LNCAP (cell line): ENCODE measurements around the gene C1S.
A peak's percentile ranks its signal among the peaks of the same experiment; 100 is the strongest.

Experiments
- TF ChIP-seq, protein P1 (sequence below): fragments of 450-650 bp; IDR thresholded peaks from 2 replicates; pipeline ENCODE4 v1.5.1; 2017; ENCODE audit warnings: mild to moderate bottlenecking

The C1S gene

DNA sequence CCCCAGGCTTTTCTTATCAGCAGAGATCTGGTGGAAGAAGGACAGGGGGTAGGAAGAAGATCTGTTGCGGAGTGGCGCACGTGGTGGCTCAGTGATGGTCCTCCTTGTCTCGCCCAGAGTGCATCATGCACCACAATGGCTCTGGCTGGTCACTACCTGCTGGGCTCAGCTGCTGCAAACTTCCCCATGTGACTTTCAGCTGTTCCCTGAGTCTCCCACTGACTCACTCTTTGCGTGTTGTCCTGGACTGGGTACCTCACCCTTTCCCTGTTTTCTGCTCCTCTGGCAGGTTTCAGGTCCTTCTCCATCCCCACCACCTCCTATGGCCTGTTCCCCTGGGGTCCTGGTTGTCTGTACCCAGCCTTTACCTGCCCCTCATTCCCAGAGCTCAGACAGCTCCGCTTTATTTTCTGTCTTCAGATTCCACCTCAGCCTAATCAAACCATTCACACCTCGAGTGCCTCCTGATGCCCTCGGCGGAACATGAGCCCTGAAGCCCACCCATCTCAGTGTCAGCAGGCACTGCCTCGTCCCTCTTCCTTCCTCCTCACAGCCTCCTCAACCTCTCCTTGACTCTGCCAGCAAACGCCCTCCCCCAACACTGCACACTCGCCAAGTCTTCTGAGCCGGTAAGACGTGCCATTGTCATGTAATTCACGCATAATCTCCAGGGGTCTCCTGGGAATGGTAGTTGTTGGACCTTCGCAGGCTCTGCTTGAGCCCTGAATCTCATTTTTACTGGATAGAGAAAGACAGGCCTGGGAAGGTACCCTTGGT, 29.9 kb downstream of the C1S start:
- TF ChIP-seq, protein P1, sequence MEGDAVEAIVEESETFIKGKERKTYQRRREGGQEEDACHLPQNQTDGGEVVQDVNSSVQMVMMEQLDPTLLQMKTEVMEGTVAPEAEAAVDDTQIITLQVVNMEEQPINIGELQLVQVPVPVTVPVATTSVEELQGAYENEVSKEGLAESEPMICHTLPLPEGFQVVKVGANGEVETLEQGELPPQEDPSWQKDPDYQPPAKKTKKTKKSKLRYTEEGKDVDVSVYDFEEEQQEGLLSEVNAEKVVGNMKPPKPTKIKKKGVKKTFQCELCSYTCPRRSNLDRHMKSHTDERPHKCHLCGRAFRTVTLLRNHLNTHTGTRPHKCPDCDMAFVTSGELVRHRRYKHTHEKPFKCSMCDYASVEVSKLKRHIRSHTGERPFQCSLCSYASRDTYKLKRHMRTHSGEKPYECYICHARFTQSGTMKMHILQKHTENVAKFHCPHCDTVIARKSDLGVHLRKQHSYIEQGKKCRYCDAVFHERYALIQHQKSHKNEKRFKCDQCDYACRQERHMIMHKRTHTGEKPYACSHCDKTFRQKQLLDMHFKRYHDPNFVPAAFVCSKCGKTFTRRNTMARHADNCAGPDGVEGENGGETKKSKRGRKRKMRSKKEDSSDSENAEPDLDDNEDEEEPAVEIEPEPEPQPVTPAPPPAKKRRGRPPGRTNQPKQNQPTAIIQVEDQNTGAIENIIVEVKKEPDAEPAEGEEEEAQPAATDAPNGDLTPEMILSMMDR: no peak

DNA sequence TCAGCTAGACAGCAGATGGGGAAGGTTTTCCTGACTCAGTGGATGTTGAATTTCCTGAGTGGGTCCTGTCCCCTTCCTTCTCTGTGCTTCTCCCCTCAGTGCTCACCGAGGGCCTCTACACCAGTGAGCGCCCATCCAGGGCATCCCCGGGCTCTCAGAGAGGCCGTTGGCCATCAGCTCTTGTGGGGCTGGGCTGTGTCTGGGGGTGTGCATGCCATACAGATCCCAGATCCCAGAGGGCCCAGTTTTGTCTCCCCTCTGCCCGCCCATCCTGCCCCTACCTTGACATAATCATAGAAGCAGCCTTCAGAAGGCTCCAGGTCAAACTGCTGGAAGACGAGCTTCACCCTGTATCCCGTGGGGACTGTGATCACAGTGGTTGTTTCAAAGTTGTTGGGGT, 30.7 kb downstream of the C1S start:
- TF ChIP-seq, protein P1: no peak

DNA sequence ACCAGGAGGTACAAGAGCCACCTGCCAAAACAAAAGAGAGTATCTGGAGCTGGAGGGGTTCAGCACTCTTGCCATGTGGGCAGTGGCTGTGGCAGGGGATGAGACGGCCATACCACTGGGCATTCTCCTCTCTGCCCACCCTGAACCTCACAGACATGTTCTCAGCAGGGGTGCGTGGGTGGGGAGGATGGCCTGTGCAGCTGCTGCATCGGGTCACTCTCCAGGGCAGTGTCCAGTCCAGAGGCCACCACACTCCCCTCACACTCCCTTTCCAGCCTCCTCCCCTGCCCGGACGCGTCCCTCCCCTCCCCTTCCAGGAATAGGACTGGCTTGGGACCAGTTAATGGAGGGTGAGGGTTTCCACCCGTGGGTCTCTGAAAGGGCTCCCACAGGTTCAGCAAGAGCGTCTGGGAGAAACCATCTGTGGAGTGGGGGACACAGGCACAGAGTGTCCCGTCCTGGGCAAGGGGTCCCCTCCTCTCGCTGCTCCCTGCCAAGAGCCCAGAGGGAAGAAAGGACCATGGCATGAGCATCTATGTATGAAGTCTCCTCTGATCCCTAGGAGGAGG, 31.2 kb downstream of the C1S start:
- TF ChIP-seq, protein P1: no peak

DNA sequence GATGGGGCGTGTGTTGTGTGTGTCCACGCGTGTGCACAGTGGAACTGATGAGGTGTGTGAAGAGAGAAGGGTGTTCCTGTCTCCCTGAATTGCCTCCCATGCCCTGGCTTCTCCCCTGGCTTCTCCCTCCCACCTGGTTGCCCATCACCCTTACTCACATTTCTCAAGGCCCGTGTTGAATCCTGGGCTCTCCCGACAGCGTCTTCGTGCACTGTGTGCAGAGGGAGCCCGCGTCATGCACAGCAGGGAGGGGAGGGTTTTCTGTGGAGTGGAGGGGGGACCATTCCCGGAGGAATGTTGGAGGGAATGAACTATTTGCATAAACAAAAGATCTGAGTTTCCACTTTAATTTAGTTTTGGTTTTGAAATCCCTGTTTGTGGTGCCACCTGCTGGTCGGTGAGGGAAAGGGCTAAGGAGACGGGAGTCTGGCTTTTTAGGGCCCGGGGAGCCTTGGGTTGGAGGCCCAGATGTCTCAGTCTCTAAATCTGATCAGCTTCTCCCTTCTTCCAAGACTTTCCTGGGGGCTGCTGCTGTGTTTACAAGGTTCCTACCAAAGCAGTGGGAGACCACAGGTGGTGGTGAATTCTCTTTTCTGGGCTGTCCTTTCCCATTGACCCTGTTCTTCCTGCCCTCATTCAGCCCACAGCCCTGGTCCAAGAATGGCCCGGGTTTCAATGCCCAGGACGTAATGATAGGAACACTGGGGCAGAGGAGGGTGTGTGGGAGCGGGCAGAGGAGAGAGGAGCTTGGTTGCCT, 31.9 kb downstream of the C1S start, which contains the start of gene C1R:
TSS of gene C1R (minus strand) at position 217 of the 757 bp plus-strand sequence. CDS start at position 160, 57 bp downstream.
- TF ChIP-seq, protein P1: peak; percentile 87

DNA sequence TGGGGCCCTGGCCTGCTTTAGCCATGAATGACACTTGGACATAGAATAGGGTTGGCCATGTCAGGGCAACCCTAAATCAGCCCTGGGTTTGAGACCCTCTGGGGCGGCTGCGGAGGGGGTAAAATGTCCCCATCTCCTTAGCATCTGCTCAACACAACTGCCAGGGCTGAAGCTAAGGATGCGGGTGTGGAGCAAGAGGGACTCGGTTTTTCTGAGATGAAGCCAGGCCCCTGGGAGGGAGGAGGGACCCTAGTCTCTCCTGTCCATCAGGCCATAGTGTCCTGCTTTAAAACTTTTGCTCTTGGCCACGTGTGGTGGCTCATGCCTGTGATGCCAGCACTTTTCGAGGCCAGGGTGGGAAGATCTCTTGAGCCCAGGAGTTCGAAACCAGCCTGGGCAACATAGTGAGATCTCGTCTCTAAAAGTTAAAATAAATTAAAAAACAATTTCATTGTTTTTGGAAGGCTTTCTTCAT, 32.5 kb downstream of the C1S start:
- TF ChIP-seq, protein P1: no peak

DNA sequence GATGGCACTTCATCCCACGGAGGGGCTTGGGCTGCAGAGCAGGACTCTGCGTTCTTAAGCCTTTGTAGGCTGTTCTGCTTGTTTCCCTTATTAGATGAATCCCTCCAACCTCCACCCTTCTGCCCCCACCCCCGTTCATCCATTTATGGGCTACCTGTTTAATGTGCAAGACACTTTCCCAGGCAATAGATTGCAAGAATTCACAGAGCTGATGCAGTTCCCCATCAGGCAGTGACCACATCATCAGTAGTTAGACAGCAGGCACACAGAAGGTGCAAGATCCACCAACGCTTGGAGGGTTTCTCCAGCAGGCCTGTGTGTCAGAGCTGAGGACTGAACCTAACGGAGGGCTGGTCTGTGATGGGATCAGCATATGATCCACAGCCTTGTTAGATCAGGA, 33.0 kb downstream of the C1S start:
- TF ChIP-seq, protein P1: no peak

DNA sequence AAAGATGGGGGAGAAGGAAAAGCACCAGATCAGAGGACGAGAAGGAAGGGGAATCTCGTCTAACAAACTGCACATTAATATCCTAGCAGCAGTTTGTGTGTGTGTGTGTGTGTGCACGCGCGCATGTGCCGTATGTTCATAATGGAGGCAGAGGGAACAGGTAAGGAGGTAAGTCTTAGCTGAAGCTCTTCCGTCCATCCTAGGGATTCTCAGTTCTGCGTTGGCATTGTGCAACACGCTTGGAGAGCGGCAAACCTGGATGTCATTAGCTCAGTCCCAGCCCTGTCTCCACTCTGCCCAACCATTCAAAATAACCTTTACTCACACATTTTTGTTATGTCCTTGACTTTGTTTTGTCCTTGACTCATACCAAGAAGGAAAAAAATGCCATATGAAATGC, 33.4 kb downstream of the C1S start:
- TF ChIP-seq, protein P1: no peak
